NCI-H82 treated with DMSO at 0.1 percent for 48 hours (cell line): ENCODE data around the gene HOTAIR.

Source experiments
- DNase-seq: peaks from one replicate; lab custom pipeline; 2025; ENCODE audit not compliant: unreplicated experiment; lab: John Stamatoyannopoulos, UW

Gene HOTAIR

DNA sequence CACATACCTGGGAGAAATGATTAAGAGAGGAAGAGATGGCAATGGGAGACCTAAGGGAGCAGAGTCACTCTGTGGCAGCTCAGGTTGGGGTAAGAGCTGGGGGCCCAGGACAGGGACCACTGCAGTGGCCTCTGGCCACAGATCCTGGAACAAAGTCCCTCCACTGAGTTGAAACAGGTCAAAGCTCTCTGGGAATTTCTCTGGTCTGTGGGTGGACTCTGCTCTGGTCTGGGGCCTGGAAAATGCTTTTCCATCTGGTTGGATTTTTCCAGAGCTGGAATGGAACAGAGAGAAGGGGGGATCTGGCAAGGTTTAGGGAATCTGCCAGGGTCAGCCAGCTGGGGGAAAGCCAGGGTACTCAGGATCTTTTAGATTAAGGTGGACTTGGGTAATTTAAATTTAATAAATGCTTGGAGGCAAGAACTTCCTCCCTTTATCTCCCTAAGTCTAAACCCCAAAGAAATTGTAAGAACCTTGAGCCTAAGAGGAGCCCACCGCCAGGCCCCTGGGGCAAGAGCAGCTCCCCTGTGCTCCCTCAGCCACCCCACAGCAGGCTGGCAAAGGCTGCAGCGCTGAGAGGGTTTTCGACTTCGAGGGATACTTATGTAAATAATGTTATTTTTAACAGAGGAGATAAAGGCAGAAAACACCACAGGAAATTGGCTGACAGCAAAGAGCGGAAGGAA lies 13.9 kb upstream of the HOTAIR start:
- no peak for DNase-seq

- DNase-seq, result no peak
Measured at GRCh38 chr12:53987787-53988230, 13.1 kb upstream of the HOTAIR start.

- DNase-seq, result no peak
Measured at GRCh38 chr12:53986686-53987483, 12.1 kb upstream of the HOTAIR start.

- no peak for DNase-seq
Measured at GRCh38 chr12:53985994-53986685, 11.4 kb upstream of the HOTAIR start.

- DNase-seq, result no peak
Measured at GRCh38 chr12:53985692-53985993, 10.9 kb upstream of the HOTAIR start.

GRCh38 chr12:53984901-53985691 lies 10.3 kb upstream of the HOTAIR start, which contains the start of gene HOXC10:
HOXC10 (plus strand) TSS chr12:53985146; CDS start chr12:53985260, 114 bp downstream.
- DNase-seq, result peak; percentile 89

- DNase-seq, result no peak
Measured at GRCh38 chr12:53983950-53984572, 9.3 kb upstream of the HOTAIR start.

- DNase-seq, result no peak
Measured at GRCh38 chr12:53983568-53983949, 8.8 kb upstream of the HOTAIR start.

DNA sequence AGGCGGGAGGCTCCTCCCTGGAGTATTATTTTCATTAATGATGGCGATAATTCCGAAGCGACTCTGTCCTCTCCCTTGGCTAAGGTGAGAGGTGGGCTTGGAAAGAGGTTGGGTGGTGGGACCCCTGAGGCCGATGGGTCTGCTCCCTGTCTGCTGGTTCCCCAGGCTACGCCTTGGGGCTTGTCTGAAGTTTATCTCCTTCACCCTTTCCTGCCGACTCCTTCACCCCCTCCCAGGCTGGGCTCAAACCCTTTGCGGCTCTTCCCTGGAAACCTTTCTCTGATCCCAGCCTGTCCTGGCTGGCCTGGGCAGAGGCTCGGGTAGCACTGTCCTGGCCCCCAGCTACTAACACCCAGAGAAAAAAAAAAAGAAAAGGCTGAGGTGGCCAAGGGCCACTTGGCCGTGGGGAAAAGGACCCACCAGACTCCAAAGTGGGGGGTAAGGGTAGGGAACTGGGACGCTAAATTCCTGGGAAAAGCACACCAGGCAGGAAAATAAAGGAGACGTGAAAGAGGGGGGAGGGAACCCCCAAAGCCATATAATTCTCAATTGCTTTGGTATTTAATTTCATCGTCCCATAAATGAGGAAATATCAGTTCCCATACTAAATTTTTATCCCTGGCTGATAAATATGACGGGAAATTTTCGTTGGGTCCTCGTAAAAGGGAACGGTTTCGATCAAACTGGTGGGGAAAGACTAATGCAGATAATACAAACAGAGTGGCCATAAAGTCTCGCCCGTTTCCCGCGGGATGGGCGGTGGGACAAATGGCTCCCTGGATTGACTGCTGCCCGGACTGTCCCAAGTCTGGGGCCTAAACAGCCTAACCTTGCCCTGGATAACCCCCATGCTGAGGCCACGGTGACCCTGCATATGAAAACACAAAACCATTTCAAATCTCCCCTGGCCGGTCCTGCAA lies 8.2 kb upstream of the HOTAIR start:
- DNase-seq, result no peak

DNA sequence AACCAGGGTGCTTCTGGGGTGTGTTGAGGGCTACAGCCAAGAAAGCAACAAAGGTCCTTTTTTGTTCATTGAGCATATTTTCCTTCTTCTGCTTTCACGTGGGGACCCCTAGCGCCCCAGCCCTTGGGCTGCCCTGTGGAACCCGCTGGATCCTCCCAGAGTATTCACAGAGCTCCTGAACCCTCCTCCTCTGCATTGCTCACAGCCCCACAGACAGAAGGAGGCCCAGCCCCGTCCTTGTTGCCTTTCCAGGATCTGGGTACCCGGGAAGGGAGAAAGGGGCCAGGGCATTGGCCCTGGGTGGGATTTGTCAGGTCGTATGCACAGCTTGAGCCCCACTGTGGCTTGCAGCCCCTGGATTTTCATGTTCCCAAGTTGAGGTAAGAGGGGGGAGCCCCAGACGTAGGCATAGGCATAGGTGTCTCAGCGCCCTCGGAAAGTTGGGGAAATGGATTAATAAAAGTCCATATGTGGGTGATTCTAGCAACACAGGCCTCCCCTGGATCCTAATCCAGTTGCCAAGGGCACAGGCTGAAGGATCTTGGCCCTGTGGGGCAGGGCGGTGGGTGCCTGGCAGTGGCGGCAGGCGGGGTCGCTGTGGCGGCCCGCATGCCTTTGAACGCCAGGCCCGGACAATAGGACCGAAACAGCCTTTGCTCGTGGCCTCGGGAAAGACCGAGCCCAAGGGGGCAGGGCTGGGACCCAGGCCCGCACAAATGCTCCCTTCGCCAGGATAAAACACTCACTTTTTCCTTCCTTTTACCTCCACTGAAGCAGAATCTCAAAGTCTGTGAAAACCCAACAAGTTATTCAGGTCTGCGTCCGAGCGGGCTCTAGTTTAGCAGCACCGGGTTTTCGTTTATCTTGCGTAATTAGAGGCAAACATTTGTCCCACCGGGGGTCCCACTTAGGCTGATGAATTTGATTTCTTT lies 7.1 kb upstream of the HOTAIR start:
- DNase-seq, result no peak

DNA sequence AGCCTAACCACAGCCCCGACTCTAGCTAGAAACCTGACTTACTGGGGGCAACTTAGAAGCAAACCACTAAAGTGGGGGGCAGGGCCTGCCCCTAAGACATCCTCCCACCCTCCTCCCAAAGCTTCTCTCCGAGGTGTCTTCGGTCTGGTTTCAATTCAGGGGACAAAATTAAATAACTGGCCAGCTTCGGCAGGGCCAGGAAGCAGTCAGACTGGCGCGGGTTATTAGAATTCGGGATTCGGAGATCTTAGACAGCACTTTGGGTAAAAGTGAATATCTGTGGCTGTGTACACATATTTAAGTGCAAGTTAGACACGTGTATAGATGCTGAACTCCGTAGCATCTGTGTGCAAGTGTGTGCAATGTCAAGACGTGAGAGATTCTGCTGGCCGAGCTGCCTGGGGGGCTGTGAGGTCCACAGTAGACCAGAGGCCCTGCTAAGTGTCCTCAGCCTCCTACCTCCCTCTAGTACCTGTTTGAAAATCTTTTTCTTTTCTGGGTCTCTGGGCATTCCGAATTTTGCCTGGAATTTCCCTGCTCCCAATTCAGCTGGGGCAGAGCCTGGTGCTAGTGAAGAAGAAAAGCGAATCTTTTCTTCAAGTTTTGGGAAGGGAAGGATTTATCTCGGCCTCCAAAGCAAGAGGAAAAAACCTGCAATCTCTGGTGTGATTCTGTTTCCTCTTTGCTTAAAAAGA lies 6.2 kb upstream of the HOTAIR start:
- no peak for DNase-seq

- DNase-seq, result no peak
Measured at GRCh38 chr12:53980104-53980801, 5.5 kb upstream of the HOTAIR start.

GRCh38 chr12:53978477-53979356 lies 4.0 kb upstream of the HOTAIR start:
- DNase-seq, result no peak

- DNase-seq, result no peak
Measured at GRCh38 chr12:53977596-53978445, 3.1 kb upstream of the HOTAIR start.

DNA sequence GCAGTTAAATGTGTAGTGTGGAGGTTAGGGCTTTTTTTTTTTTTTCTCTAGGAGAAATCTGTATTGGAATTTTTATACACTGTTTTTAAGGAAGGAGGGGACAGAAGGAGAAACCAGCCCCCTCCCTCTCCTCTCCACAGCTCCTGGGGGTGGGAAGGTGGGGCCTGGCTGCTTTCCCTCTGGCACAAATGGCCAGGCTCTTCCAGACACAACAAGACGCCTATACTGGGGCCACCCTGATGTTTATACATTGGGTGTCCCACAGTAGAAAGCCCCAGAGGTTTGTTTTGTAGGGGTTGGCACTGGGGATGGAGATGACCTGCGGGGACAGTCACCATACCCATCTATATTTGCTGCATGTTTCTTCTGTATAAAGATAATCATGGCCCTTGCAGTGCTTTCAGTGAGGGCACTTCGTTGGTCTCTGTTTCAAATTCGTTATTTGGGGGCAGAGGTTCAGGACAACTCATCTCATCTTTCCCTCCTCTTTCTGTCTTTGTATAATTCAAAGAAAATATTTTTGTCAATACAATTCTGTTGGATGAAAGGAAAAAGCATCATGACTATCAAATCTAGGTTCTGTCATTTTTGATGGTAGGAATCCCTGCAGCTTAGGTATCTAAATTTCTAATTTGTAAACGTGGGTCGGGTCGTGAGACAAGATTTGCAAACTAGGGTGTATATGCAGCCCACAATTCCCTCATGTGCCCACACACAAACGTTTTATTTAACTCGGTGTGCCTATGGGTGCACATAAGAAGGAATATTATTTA lies 2.3 kb upstream of the HOTAIR start:
- DNase-seq, result no peak
